SU-DHL-6 (cell line): ENCODE results near the gene OR52H1.

Source experiments
- CTCF ChIP-seq: fragments of 200-600 bp; sonication (generic); IDR thresholded peaks from one replicate; pipeline ENCODE4 v1.5.1; 2017; ENCODE audit warnings: antibody characterized with exemption, mild to moderate bottlenecking, low read length, moderate library complexity; ENCODE audit not compliant: insufficient read depth, poor library complexity, severe bottlenecking
- EZH2phosphoT487 ChIP-seq: fragments of 200-600 bp; sonication (generic), shearing (Covaris generic); conservative IDR thresholded peaks from 2 replicates; pipeline ENCODE4 v1.6.1; 2018; ENCODE audit warnings: mild to moderate bottlenecking, antibody characterized with exemption, low read length, moderate library complexity, mixed read lengths

GRCh38 chr11:5575152-5575551 lies 26.8 kb upstream of the OR52H1 start:
- no peak for TF ChIP-seq CTCF
- TF ChIP-seq EZH2phosphoT487: no peak
